Astrocyte (in vitro differentiated cells and primary cell): Measurements from ENCODE around the gene GOLPH3. TPM values are rescaled to one million over a fixed set of nuclear protein-coding genes. Genes with fewer than 3 reads are reported as not detected.
A peak's percentile ranks its signal among the peaks of the same experiment; 100 is the strongest.

Experiments used
- DNase-seq: peaks from one replicate; pipeline ENCODE4 v3.0.0-alpha.2; 2010; ENCODE audit warnings: low read depth
- FAIRE-seq: peaks from 2 replicates; lab custom pipeline; 2011; peaks lifted over from hg19 to GRCh38; lab: Jason Lieb, UNC
- H2AFZ ChIP-seq: 2 replicates; pipeline ENCODE4 v1.6.0; 2012; ENCODE audit warnings: low read depth, low read length, inconsistent platforms
- H3K27ac ChIP-seq: 2 replicates; pipeline ENCODE4 v1.5.1; 2011; ENCODE audit warnings: low read depth, low read length, inconsistent platforms
- H3K27me3 ChIP-seq: 2 replicates; pipeline ENCODE4 v1.6.0; 2011; ENCODE audit warnings: low read length, inconsistent platforms; ENCODE audit not compliant: insufficient read depth
- H3K36me3 ChIP-seq: 2 replicates; pipeline ENCODE4 v1.5.1; 2011; ENCODE audit warnings: low read length, inconsistent platforms; ENCODE audit not compliant: insufficient read depth
- H3K4me1 ChIP-seq: 2 replicates; pipeline ENCODE4 v1.5.1; 2011; ENCODE audit warnings: low read length, inconsistent platforms; ENCODE audit not compliant: insufficient read depth
- H3K4me2 ChIP-seq: 2 replicates; pipeline ENCODE4 v1.6.0; 2012; ENCODE audit warnings: low read length, inconsistent platforms
- H3K4me3 ChIP-seq: 2 replicates; pipeline ENCODE4 v1.5.1; 2011; ENCODE audit warnings: low read depth, mild to moderate bottlenecking, low read length, inconsistent platforms; ENCODE audit not compliant: insufficient read depth
- H3K79me2 ChIP-seq: 2 replicates; pipeline ENCODE4 v1.6.0; 2012; ENCODE audit warnings: mild to moderate bottlenecking, low read length, inconsistent platforms; ENCODE audit not compliant: insufficient read depth
- H3K9ac ChIP-seq: 2 replicates; pipeline ENCODE4 v1.6.0; 2012; ENCODE audit warnings: mild to moderate bottlenecking, low read length, inconsistent platforms
- H3K9me3 ChIP-seq: 2 replicates; pipeline ENCODE4 v1.5.1; 2012; ENCODE audit warnings: low read depth, mild to moderate bottlenecking, low read length, inconsistent platforms; ENCODE audit not compliant: insufficient read depth
- H4K20me1 ChIP-seq: 2 replicates; pipeline ENCODE4 v1.6.0; 2012; ENCODE audit warnings: low read length, inconsistent platforms; ENCODE audit not compliant: insufficient read depth
- H3K27ac Mint-ChIP-seq: one replicate; pipeline ENCODE4 v1.8.0; 2021; ENCODE audit warnings: mild to moderate bottlenecking, mixed read lengths; ENCODE audit not compliant: unreplicated experiment
- H3K27me3 Mint-ChIP-seq: one replicate; pipeline ENCODE4 v1.8.0; 2021; ENCODE audit warnings: low read depth, mixed read lengths; ENCODE audit not compliant: unreplicated experiment
- H3K36me3 Mint-ChIP-seq: one replicate; pipeline ENCODE4 v1.8.0; 2021; ENCODE audit warnings: low read depth, mixed read lengths; ENCODE audit not compliant: unreplicated experiment
- H3K4me1 Mint-ChIP-seq: one replicate; pipeline ENCODE4 v1.8.0; 2021; ENCODE audit warnings: low read depth, mixed read lengths; ENCODE audit not compliant: unreplicated experiment
- H3K4me3 Mint-ChIP-seq: one replicate; pipeline ENCODE4 v1.8.0; 2021; ENCODE audit warnings: mild to moderate bottlenecking, moderate library complexity, mixed read lengths; ENCODE audit not compliant: unreplicated experiment
- H3K9me3 Mint-ChIP-seq: one replicate; pipeline ENCODE4 v1.8.0; 2021; ENCODE audit warnings: mild to moderate bottlenecking, mixed read lengths; ENCODE audit not compliant: unreplicated experiment
- EZH2 ChIP-seq: IDR thresholded peaks from 2 replicates; pipeline ENCODE4 v1.6.1; 2012; ENCODE audit warnings: mild to moderate bottlenecking, low read length, inconsistent platforms; ENCODE audit not compliant: insufficient read depth
- total RNA-seq: library from RNA; stranded (reverse); gene quantifications from 2 replicates; pipeline ENCODE4 v1.2.1, GENCODE V29; 2021
- TF ChIP-seq, protein P1 (sequence below): IDR thresholded peaks from 2 replicates; pipeline ENCODE4 v1.5.1; 2011; ENCODE audit warnings: low read depth, mild to moderate bottlenecking, inconsistent platforms, low read length, moderate library complexity; ENCODE audit not compliant: insufficient read depth

Gene GOLPH3
- total RNA-seq, 1 donor from 2014 or later, result 114 TPM

- FAIRE-seq (no peak), DNase-seq (no peak)
- Mint-ChIP-seq H3K4me3 (no peak overlapping the region), H3K36me3 (no peaks in the 10 kb centered on the region), H3K27me3 (no peaks in the 10 kb centered on the region), H3K27ac (no peak overlapping the region), H3K4me1 (peaks cover 20% of the 10 kb centered on the region), H3K9me3 (no peaks in the 10 kb centered on the region)
- H3K4me3 ChIP-seq, result no peak overlapping the region
- no peaks in the 10 kb centered on the region for H3K4me1 ChIP-seq
- no peaks in the 10 kb centered on the region for H3K9me3 ChIP-seq
- no peak overlapping the region for H3K27ac ChIP-seq
- H4K20me1 ChIP-seq, result peaks cover 98% of the 10 kb centered on the region
- no peak overlapping the region for H3K4me2 ChIP-seq
- H2AFZ ChIP-seq, result no peak overlapping the region
- peaks cover 100% of the 10 kb centered on the region for H3K79me2 ChIP-seq
- H3K36me3 ChIP-seq, result no peaks in the 10 kb centered on the region
- H3K9ac ChIP-seq, result no peak overlapping the region
- TF ChIP-seq EZH2, result no peak
- TF ChIP-seq, protein P1, sequence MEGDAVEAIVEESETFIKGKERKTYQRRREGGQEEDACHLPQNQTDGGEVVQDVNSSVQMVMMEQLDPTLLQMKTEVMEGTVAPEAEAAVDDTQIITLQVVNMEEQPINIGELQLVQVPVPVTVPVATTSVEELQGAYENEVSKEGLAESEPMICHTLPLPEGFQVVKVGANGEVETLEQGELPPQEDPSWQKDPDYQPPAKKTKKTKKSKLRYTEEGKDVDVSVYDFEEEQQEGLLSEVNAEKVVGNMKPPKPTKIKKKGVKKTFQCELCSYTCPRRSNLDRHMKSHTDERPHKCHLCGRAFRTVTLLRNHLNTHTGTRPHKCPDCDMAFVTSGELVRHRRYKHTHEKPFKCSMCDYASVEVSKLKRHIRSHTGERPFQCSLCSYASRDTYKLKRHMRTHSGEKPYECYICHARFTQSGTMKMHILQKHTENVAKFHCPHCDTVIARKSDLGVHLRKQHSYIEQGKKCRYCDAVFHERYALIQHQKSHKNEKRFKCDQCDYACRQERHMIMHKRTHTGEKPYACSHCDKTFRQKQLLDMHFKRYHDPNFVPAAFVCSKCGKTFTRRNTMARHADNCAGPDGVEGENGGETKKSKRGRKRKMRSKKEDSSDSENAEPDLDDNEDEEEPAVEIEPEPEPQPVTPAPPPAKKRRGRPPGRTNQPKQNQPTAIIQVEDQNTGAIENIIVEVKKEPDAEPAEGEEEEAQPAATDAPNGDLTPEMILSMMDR, result no peak
- H3K27me3 ChIP-seq, result no peaks in the 10 kb centered on the region
Measured at GRCh38 chr5:32151198-32151597, 22.9 kb downstream of the GOLPH3 start.

DNA sequence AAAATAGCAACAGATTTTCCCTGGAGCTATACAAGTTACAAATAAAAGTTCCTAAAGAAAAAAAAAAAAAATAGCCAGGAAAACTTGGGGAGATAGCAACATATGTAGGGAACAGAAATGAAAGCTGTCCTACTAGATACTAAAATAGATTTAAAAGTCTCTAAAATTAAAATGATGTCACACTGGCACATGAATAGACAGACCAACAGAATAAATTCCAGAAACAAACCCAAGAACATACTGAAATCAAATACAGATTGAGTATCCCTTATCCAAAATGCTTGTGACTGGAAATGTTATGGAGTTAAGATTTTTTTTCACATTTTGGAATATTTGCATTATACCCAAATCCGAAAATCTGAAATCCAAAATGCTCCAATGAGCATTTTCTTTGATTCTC lies 23.8 kb downstream of the GOLPH3 start:
- FAIRE-seq, result no peak
- Histone ChIP-seq H2AFZ (no peak overlapping the region), H3K27me3 (no peaks in the 10 kb centered on the region), H4K20me1 (peaks cover 98% of the 10 kb centered on the region), H3K4me3 (no peak overlapping the region), H3K9ac (no peak overlapping the region), H3K9me3 (no peaks in the 10 kb centered on the region), H3K36me3 (no peaks in the 10 kb centered on the region), H3K4me1 (no peaks in the 10 kb centered on the region), H3K27ac (no peak overlapping the region), H3K79me2 (peaks cover 100% of the 10 kb centered on the region), H3K4me2 (no peak overlapping the region)
- Mint-ChIP-seq H3K27ac (no peak overlapping the region), H3K27me3 (no peaks in the 10 kb centered on the region), H3K36me3 (no peaks in the 10 kb centered on the region), H3K4me1 (peaks cover 24% of the 10 kb centered on the region), H3K9me3 (no peaks in the 10 kb centered on the region), H3K4me3 (peak overlapping the region; percentile 47)
- no peak for DNase-seq
- no peak for TF ChIP-seq EZH2
- TF ChIP-seq, protein P1, result no peak

DNA sequence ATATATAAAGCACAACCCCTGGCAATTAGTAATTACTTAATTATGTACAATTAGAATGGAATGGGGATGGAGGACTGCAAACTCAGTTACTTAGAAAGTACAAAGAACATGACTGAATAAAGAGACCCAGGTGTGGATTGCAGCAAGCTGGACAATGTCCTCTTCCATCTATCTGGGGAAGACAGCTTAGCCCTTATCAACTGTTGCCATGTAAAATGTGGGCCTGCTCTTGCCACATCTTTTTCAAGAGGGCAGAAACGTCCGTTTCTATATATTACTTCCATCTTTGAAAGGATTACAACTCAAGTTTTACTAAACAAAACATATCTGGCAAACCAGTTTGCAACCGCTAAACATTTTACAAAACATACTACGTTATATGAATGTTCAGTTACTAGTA lies 26.2 kb downstream of the GOLPH3 start:
- Mint-ChIP-seq H3K27me3 (no peaks in the 10 kb centered on the region), H3K36me3 (no peaks in the 10 kb centered on the region), H3K4me1 (peaks cover 29% of the 10 kb centered on the region), H3K9me3 (no peaks in the 10 kb centered on the region), H3K4me3 (no peak overlapping the region), H3K27ac (no peak overlapping the region)
- H3K4me2 ChIP-seq, result no peak overlapping the region
- peaks cover 7% of the 10 kb centered on the region for H3K4me1 ChIP-seq
- no peak overlapping the region for H3K9ac ChIP-seq
- H4K20me1 ChIP-seq, result peaks cover 92% of the 10 kb centered on the region
- H3K79me2 ChIP-seq, result peaks cover 97% of the 10 kb centered on the region
- H3K36me3 ChIP-seq, result no peaks in the 10 kb centered on the region
- H2AFZ ChIP-seq, result no peak overlapping the region
- TF ChIP-seq, protein P1, result no peak
- no peak for DNase-seq
- H3K9me3 ChIP-seq, result no peaks in the 10 kb centered on the region
- H3K27me3 ChIP-seq, result no peaks in the 10 kb centered on the region
- no peak for FAIRE-seq
- H3K27ac ChIP-seq, result no peak overlapping the region
- H3K4me3 ChIP-seq, result no peak overlapping the region
